Hepatocyte (in vitro differentiated cells): ENCODE data around the gene NTSR2. TPM values are rescaled to one million over a fixed set of nuclear protein-coding genes. Genes with fewer than 3 reads are reported as not detected.

ENCODE experiments used
- DNase-seq: peaks from one replicate; pipeline ENCODE4 v3.0.0-alpha.2; 2016; ENCODE audit warnings: low spot score
- H2AFZ ChIP-seq: fragments of 200-600 bp; sonication (generic); 2 replicates; pipeline ENCODE4 v1.6.0; 2016; ENCODE audit warnings: antibody characterized with exemption, mild to moderate bottlenecking
- H3K27ac ChIP-seq: fragments of 200-600 bp; sonication (generic); 2 replicates; pipeline ENCODE4 v1.5.1; 2016; ENCODE audit warnings: mild to moderate bottlenecking
- H3K27me3 ChIP-seq: fragments of 200-600 bp; sonication (generic); 2 replicates; pipeline ENCODE4 v1.6.1; 2016
- H3K36me3 ChIP-seq: fragments of 200-600 bp; sonication (generic); replicated peaks from 2 replicates; pipeline ENCODE4 v1.5.1; 2016; ENCODE audit warnings: low read depth; ENCODE audit not compliant: insufficient read depth
- H3K4me1 ChIP-seq: fragments of 200-600 bp; sonication (generic); 2 replicates; pipeline ENCODE4 v1.5.1; 2016; ENCODE audit warnings: mild to moderate bottlenecking, moderate library complexity; ENCODE audit not compliant: insufficient read depth
- H3K4me2 ChIP-seq: fragments of 200-600 bp; sonication (generic); 2 replicates; pipeline ENCODE4 v1.6.0; 2016
- H3K4me3 ChIP-seq: fragments of 200-600 bp; sonication (generic); 2 replicates; pipeline ENCODE4 v1.5.1; 2016; ENCODE audit warnings: mild to moderate bottlenecking
- H3K79me2 ChIP-seq: fragments of 200-600 bp; sonication (generic); 2 replicates; pipeline ENCODE4 v1.6.0; 2017; ENCODE audit warnings: mild to moderate bottlenecking
- H3K9me2 ChIP-seq: fragments of 200-600 bp; sonication (generic); replicated peaks from 2 replicates; pipeline ENCODE4 v1.6.0; 2017; ENCODE audit warnings: mild to moderate bottlenecking; ENCODE audit not compliant: insufficient read depth
- H3K9me3 ChIP-seq: fragments of 200-600 bp; sonication (generic); 2 replicates; pipeline ENCODE4 v1.5.1; 2016; ENCODE audit warnings: low read depth, mild to moderate bottlenecking
- H4K20me1 ChIP-seq: fragments of 200-600 bp; sonication (generic); 2 replicates; pipeline ENCODE4 v1.6.0; 2016; ENCODE audit warnings: mild to moderate bottlenecking; ENCODE audit not compliant: insufficient read depth, poor library complexity, severe bottlenecking
- CTCF ChIP-seq: fragments of 200-600 bp; sonication (generic); IDR thresholded peaks from 2 replicates; pipeline ENCODE4 v1.5.1; 2016; ENCODE audit warnings: antibody characterized with exemption, mild to moderate bottlenecking; ENCODE audit not compliant: poor library complexity
- EZH2 ChIP-seq: fragments of 200-600 bp; sonication (generic); IDR thresholded peaks from 2 replicates; pipeline ENCODE4 v1.6.1; 2016; ENCODE audit warnings: antibody characterized with exemption, mild to moderate bottlenecking, borderline replicate concordance
- EZH2phosphoT487 ChIP-seq: fragments of 200-600 bp; sonication (generic); IDR thresholded peaks from one replicate; pipeline ENCODE4 v1.6.1; 2018; ENCODE audit warnings: antibody characterized with exemption, mild to moderate bottlenecking, low read depth, moderate library complexity; ENCODE audit not compliant: unreplicated experiment, severe bottlenecking
- WGBS: methylation state at CpG from one replicate; pipeline ENCODE4 v1.1.6; 2016; ENCODE audit warnings: low lambda C conversion rate; ENCODE audit errors: missing lambda C conversion rate; 5-methylcytosine and 5-hydroxymethylcytosine counted together
- polyA plus RNA-seq: library from polyadenylated mRNA; unstranded; fragments of >200 nt; fragmentation: Nextera tagmentation; extraction: Ambion mirVana; gene quantifications from 2 replicates; pipeline ENCODE4 v1.2.1, GENCODE V29; 2016
- total RNA-seq: library from RNA; depleted of rRNA; stranded (reverse); fragments of >200 nt; gene quantifications from 2 replicates; pipeline ENCODE4 v1.2.3, GENCODE V29; 2014

Gene NTSR2
- total and polyA plus RNA-seq, 2 experiments from 2014 or later, result 0.28 TPM; not detected in 1

DNA sequence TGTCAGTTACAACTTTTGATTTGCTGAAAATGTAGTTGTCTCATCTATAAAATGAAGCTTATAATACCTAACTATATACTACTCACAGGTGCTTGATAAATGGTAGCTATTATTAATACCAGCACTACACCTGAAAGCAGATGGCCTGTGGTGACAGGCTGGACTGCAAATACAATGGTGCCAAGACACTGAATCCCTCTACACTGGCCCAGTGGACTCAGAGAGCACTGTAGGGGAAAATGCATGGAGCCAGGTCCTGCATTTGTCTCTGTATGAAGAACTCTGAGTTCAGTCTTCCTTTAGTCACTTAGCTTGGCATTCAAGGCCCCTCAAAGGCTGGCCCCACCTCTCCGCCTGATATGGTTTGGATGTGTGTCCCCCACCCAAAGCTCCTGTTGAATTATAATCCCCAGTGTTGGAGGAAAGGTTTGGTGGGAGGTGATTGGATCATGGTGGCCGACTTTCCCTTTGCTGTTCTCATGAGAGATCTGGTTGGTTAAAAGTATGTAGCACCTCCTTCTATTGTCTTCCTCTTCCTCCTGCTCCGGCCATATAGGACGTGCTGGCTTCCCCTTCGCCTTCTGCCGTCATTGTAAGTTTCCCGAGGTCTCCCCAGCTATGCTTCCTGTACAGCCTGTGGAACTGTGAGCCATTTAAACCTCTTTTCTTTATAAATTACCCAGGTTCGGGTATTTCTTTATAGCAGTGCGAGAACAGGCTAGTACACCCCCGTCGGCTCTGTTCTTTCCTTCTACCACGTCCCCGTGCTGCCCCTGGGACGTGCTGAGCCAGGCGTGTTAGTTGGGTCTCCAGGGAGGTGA lies 11.1 kb upstream of the NTSR2 start:
- Histone ChIP-seq H3K79me2 (no peaks in the 10 kb centered on the region), H4K20me1 (no peaks in the 10 kb centered on the region), H3K9me2 (no peaks in the 10 kb centered on the region), H2AFZ (no peak overlapping the region), H3K36me3 (no peaks in the 10 kb centered on the region), H3K4me2 (no peak overlapping the region), H3K4me1 (peaks cover 11% of the 10 kb centered on the region), H3K27ac (no peak overlapping the region), H3K9me3 (no peaks in the 10 kb centered on the region), H3K4me3 (no peak overlapping the region), H3K27me3 (peaks cover 14% of the 10 kb centered on the region)
- TF ChIP-seq CTCF, result no peak
- DNase-seq, result no peak
- WGBS, result 94% methylated on average over 15 of the region's 15 CpGs

- Histone ChIP-seq H3K9me2 (no peaks in the 10 kb centered on the region), H3K79me2 (no peaks in the 10 kb centered on the region), H3K4me2 (no peak overlapping the region), H3K4me3 (no peak overlapping the region), H4K20me1 (no peaks in the 10 kb centered on the region), H3K36me3 (no peaks in the 10 kb centered on the region), H3K27ac (no peak overlapping the region), H2AFZ (no peak overlapping the region), H3K4me1 (peaks cover 11% of the 10 kb centered on the region), H3K27me3 (peaks cover 14% of the 10 kb centered on the region), H3K9me3 (no peaks in the 10 kb centered on the region)
- no peak for TF ChIP-seq CTCF
- TF ChIP-seq EZH2, result no peak
- TF ChIP-seq EZH2phosphoT487, result no peak
- peak; percentile 46 for DNase-seq
- 76% methylated on average over 16 of the region's 16 CpGs for WGBS
Measured at GRCh38 chr2:11680182-11680900, 10.3 kb upstream of the NTSR2 start.

- no peaks in the 10 kb centered on the region for H3K9me3 ChIP-seq
- H3K27me3 ChIP-seq, result peaks cover 14% of the 10 kb centered on the region
- DNase-seq, result no peak
- TF ChIP-seq EZH2 (no peak), CTCF (no peak), EZH2phosphoT487 (no peak)
- no peak overlapping the region for H3K4me3 ChIP-seq
- H3K27ac ChIP-seq, result no peak overlapping the region
- no peak overlapping the region for H2AFZ ChIP-seq
- H3K79me2 ChIP-seq, result no peaks in the 10 kb centered on the region
- no peaks in the 10 kb centered on the region for H3K9me2 ChIP-seq
- no peak overlapping the region for H3K4me2 ChIP-seq
- no peaks in the 10 kb centered on the region for H4K20me1 ChIP-seq
- WGBS, result 71% methylated on average over 13 of the region's 13 CpGs
- no peaks in the 10 kb centered on the region for H3K36me3 ChIP-seq
- peaks cover 11% of the 10 kb centered on the region for H3K4me1 ChIP-seq
Measured at GRCh38 chr2:11679486-11680181, 9.6 kb upstream of the NTSR2 start.
